Transverse colon (tissue), 4 donors: Measurements from ENCODE around the gene PRG2. TPM values are rescaled to one million over a fixed set of nuclear protein-coding genes. Genes with fewer than 3 reads are reported as not detected.

Source experiments
- DNase-seq: peaks from one replicate; pipeline ENCODE4 v3.0.0-alpha.2; 2019
- H3K27ac ChIP-seq, 4 donors: fragments of 200-600 bp; sonication (generic); 2 replicates each; pipeline ENCODE4 v1.5.1; 2016 to 2018; ENCODE audit warnings: inconsistent platforms in 4 of 4
- H3K27me3 ChIP-seq: fragments of 200-600 bp; sonication (generic); 2 replicates; pipeline ENCODE4 v1.5.1; 2017; ENCODE audit warnings: inconsistent platforms
- H3K36me3 ChIP-seq, 4 donors: fragments of 200-600 bp; sonication (generic); 2 replicates each; pipeline ENCODE4 v1.5.1; 2017 to 2019; ENCODE audit warnings: inconsistent platforms in 4 of 4
- H3K4me1 ChIP-seq, 4 donors: fragments of 200-600 bp; sonication (generic); 2 replicates each; pipeline ENCODE4 v1.5.1; 2017 to 2020; ENCODE audit warnings: inconsistent platforms in 4 of 4
- H3K4me3 ChIP-seq, 4 donors: fragments of 200-600 bp; sonication (generic); 1 replicate in 1 of 4; 2 replicates in 3 of 4; pipeline versions ENCODE4 v1.5.1 to v1.6.1; 2017 to 2019; ENCODE audit warnings: inconsistent platforms in 4 of 4
- H3K9me3 ChIP-seq, 2 donors: fragments of 200-600 bp; sonication (generic); 2 replicates each; pipeline ENCODE4 v1.5.1; 2017 to 2019; ENCODE audit warnings: inconsistent platforms in 2 of 2
- EP300 ChIP-seq: sonication (generic); formaldehyde crosslinking; IDR thresholded peaks from one replicate; pipeline ENCODE4 v1.6.1; 2017; ENCODE audit warnings: antibody characterized with exemption, low read depth
- POLR2A ChIP-seq: fragments of 450-650 bp; IDR thresholded peaks from one replicate; pipeline ENCODE4 v1.6.1; 2016; ENCODE audit warnings: antibody characterized with exemption, mild to moderate bottlenecking, moderate library complexity
- POLR2AphosphoS5 ChIP-seq, 3 donors: sonication (generic); formaldehyde crosslinking; IDR thresholded peaks; one replicate each; pipeline ENCODE4 v1.6.1; 2016; ENCODE audit warnings: antibody characterized with exemption in 3 of 3
- WGBS, 2 donors: methylation state at CpG; one replicate each; pipeline ENCODE4 v1.1.5; 2018; ENCODE audit warnings: low coverage in 1 of 2; 5-methylcytosine and 5-hydroxymethylcytosine counted together
- in situ Hi-C, 4 donors: fragments of 200-750 bp; cut with MboI; loops; one replicate each; pipeline versions ENCODE4 v1.15.0 to v1.15.1; 2017; ENCODE audit warnings: low sequenced_read_pairs in 3 of 4, low pct_ligation_motif_present in 1 of 4, low pct_unique_long_range_greater_than_20kb in 1 of 4
- intact Hi-C: fragments of 100-400 bp; cut with DNase I; formaldehyde crosslinking; loops from one replicate; pipeline ENCODE4 v1.15.1; 2023; ENCODE audit warnings: low total_unique reads
- total RNA-seq, 4 donors: library from RNA; depleted of rRNA; stranded (reverse); fragments of >200 nt; gene quantifications; one replicate each; pipeline ENCODE4 v1.1.0, GENCODE V29; 2016
- TF ChIP-seq, protein P1 (sequence below), 5 experiments: fragments of 200-600 bp in 3 of 5; fragments of 450-650 bp in 2 of 5; sonication (generic) in 3 of 5; IDR thresholded peaks; 1 replicate in 2 of 5; 2 replicates in 3 of 5; pipeline ENCODE4 v1.5.1; 2016 to 2017; ENCODE audit warnings: antibody characterized with exemption in 5 of 5, inconsistent platforms in 3 of 5, mild to moderate bottlenecking in 2 of 5, moderate library complexity in 1 of 5

PRG2 gene, protein sequence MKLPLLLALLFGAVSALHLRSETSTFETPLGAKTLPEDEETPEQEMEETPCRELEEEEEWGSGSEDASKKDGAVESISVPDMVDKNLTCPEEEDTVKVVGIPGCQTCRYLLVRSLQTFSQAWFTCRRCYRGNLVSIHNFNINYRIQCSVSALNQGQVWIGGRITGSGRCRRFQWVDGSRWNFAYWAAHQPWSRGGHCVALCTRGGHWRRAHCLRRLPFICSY
- not detected for total RNA-seq

DNA sequence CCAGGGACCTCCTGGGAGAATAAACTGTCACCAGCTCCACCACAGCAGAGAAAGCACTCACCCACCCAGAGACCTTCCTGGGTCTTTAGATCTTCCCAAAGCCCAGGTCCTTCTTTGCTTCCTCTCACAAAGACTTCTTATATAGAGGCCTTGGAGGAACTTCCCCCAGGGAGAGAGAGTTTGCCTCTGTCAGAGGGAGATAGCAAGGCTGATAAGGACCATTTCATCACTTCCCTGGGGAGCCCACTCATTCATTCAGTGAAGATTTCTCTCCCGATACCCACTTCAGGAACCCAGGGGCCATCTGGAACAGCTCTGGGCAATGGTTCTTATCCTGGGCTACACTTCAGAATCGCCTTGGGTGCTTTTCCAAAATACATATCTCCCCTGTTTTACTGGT lies at the start of gene PRG2:
TSS of gene PRG2 (minus strand) at position 116 of the 400 bp plus-strand sequence. CDS start 706 bp downstream, outside the sequence.
- in situ Hi-C loops: no loop called here

DNA sequence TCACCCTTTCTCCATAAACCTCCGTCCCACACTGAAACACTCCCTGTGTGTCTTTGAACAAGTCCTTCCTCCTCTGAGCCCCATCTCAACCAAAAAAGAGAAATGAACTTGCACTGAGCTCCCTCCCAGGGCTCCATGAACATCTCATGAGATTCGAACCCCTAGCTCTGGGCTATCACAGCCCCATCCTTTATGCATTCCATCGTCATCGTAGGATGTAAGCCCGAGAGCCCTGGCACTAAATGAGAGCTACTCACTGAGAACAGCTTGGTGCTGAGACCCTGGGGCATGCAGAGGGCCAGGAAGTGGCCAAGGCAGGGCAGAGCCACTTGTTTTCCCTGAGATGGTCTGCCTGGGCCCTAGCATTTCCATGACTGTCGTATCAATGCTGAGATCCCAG lies 49.3 kb upstream of the PRG2 start:
- Histone ChIP-seq H3K27ac (no peak overlapping the region), H3K36me3 (no peaks in the 10 kb centered on the region), H3K4me3 (no peak overlapping the region), H3K9me3 (no peaks in the 10 kb centered on the region), H3K27me3 (no peaks in the 10 kb centered on the region), H3K4me1 (peaks cover 0 to 12% (median 4%) of the 10 kb centered on the region in 4 donors)
- WGBS, 2 donors: 75 to 81% methylated on average over 4 to 6 of the region's 6 CpGs
- TF ChIP-seq POLR2AphosphoS5 (IDR thresholded peaks at IDR 0.05): no peak
- TF ChIP-seq, protein P1, sequence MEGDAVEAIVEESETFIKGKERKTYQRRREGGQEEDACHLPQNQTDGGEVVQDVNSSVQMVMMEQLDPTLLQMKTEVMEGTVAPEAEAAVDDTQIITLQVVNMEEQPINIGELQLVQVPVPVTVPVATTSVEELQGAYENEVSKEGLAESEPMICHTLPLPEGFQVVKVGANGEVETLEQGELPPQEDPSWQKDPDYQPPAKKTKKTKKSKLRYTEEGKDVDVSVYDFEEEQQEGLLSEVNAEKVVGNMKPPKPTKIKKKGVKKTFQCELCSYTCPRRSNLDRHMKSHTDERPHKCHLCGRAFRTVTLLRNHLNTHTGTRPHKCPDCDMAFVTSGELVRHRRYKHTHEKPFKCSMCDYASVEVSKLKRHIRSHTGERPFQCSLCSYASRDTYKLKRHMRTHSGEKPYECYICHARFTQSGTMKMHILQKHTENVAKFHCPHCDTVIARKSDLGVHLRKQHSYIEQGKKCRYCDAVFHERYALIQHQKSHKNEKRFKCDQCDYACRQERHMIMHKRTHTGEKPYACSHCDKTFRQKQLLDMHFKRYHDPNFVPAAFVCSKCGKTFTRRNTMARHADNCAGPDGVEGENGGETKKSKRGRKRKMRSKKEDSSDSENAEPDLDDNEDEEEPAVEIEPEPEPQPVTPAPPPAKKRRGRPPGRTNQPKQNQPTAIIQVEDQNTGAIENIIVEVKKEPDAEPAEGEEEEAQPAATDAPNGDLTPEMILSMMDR (IDR thresholded peaks at IDR 0.05): no peak
- no peak for TF ChIP-seq EP300
- TF ChIP-seq POLR2A: no peak
- intact Hi-C loops (loop anchor here (2.0 kb wide), 1 partner anchor 25 kb away; no protein-coding TSS in a partner anchor), in situ Hi-C loops (no loop called here)
- DNase-seq: no peak

More for the DNA sequence above, at the start of gene PRG2:
- Histone ChIP-seq H3K4me3 (no peak within 1 kb of the TSS), H3K27me3 (no peaks in the 10 kb centered on the region), H3K27ac (no peak within 1 kb of the TSS), H3K9me3 (no peaks in the 10 kb centered on the region), H3K36me3 (no peaks in the 10 kb centered on the region), H3K4me1 (no peaks in the 10 kb centered on the region)
- TF ChIP-seq, protein P1 (IDR thresholded peaks at IDR 0.05): no peak
- no peak for TF ChIP-seq POLR2A
- no peak for TF ChIP-seq EP300
- no peak for TF ChIP-seq POLR2AphosphoS5 (IDR thresholded peaks at IDR 0.05)
- DNase-seq: no peak
- intact Hi-C loops: no loop called here
- WGBS, 2 donors: 56 to 74% methylated on average over 1 to 2 of the region's 2 CpGs

DNA sequence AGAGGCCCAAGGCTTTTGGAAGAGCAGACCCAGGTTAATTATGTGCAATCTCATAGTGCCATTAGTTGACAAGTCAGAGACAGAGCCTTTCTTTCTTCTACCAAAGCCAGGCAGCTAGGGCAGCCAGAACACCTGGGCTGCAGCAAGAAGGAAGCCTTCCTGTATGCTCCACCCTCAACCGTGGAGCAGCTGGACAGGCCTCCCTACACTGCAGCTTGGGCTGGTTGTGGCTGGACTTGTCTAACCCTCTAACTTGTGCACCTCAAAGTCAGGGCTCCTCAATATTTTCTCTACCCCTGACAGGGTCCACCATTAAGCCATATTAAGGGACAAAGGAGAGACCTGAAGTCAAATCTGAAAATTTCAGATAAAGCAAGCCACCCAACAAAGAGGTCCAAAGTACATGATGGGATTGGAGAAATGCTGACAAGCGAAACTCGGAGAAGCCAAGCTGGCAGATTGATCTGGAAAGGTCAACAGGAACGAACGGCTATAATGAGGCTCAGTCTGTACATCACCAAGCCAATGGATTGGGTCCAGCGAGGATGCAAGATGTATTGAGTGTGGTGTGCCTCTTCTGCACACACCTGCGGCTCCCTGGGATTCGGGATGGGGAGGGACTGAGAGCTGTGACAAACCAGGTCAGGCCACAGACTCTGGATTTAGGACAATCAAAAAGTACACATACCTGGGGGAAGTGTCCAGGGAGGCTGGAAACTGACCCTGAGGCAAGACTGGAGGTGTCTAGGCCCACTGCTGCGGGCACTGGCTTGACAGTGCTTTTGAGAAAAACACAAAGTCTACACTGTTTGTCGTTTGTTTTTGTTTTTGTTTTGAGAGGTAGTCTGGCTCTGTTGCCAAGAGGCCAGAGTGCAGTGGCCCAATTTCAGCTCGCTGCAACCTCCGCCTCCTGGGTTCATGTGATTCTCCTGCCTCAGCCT lies 48.2 kb upstream of the PRG2 start:
- Histone ChIP-seq H3K4me1 (peaks cover 0 to 8% (median 2%) of the 10 kb centered on the region in 4 donors), H3K36me3 (no peaks in the 10 kb centered on the region), H3K9me3 (no peaks in the 10 kb centered on the region), H3K27me3 (no peaks in the 10 kb centered on the region), H3K27ac (no peak overlapping the region), H3K4me3 (no peak overlapping the region)
- intact Hi-C loops: loop anchor here (2.0 kb wide), 1 partner anchor 24 kb away; no protein-coding TSS in a partner anchor
- DNase-seq: no peak
- in situ Hi-C loops: no loop called here
- 67 to 68% methylated on average over 4 to 12 of the region's 12 CpGs for WGBS, 2 donors
- TF ChIP-seq, protein P1 (IDR thresholded peaks at IDR 0.05): no peak
- TF ChIP-seq EP300 (no peak), POLR2A (no peak), POLR2AphosphoS5 (IDR thresholded peaks at IDR 0.05) (no peak)

DNA sequence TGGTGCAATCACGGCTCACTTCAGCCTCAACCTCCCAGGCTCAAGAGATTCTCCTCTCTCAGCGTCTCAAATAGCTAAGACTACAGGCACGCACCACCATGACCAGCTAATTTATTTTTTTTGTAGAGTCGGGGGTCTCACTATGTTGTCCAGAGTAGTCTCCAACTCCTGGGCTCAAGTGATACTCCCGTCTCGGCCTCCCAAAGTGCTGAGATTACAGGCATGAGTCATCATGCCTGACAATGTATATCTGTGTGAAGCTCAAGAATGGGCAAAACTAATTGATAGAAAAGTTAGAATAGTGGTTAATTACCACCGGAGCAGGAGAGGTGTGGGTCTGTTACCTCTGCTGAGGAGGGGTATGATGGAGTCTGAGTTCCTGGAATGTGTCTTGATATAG lies 45.6 kb upstream of the PRG2 start:
- in situ Hi-C loops (no loop called here), intact Hi-C loops (no loop called here)
- Histone ChIP-seq H3K9me3 (no peaks in the 10 kb centered on the region), H3K4me1 (peaks cover 0 to 8% (median 2%) of the 10 kb centered on the region in 4 donors), H3K27ac (no peak overlapping the region), H3K4me3 (no peak overlapping the region), H3K27me3 (no peaks in the 10 kb centered on the region), H3K36me3 (no peaks in the 10 kb centered on the region)
- DNase-seq: no peak
- TF ChIP-seq POLR2AphosphoS5 (IDR thresholded peaks at IDR 0.05) (no peak), POLR2A (no peak), EP300 (no peak)
- TF ChIP-seq, protein P1 (IDR thresholded peaks at IDR 0.05): no peak
- 92 to 93% methylated on average over 3 to 7 of the region's 7 CpGs for WGBS, 2 donors
